DMS 273 treated with DMSO at 0.1 percent for 48 hours (cell line): ENCODE results near the gene APEH.

Experiments
- DNase-seq: peaks from one replicate; lab custom pipeline; 2025; lab: John Stamatoyannopoulos, UW

APEH gene

DNA sequence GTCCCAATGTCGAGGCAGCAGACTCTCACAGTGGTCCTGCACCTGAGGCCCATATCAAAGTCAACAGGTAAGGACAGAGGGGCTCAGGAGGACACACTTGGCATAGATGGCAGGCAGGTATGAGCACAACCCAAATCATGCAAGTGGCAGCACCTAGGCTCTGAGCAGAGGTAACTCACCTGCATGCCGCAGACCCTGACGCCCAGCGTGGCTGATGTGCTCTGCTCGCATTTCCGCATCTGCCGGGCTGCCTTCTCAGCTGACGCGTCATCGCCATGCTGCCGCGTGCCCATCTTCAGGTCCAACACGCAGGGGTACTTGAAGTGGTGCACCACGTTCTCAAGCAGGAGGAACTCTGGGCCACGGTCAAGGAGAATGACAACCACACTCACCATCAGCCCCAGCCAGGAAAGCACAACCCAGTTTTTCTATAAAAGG, 53.8 kb downstream of the APEH start:
- no peak for DNase-seq

GRCh38 chr3:49729966-49730609, 55.9 kb downstream of the APEH start:
- DNase-seq, result no peak

DNA sequence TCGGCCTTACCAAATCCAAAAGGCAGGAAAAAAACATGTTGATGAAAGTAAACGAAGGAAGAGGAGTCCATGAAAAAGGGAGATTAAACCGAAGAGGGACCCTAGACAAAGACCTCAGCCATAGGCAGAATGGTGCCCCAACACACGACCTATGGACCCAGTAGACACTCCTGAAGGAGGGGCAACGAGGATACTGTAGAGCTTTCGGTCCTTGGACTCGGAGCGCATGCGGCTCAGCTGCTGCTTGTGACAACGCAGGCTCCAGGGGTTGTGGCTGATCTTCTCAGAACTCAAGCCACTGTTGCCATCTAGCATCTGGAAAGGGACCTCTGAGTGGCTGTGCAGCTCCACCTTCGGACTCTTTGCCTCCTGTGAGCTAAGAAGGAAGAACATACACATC, 58.4 kb downstream of the APEH start:
- DNase-seq, result no peak

GRCh38 chr3:49733551-49733950, 59.4 kb downstream of the APEH start:
- DNase-seq, result no peak
